ENCODE data around the gene PIBF1.
"Not testable (repeated sequence)": the region's sequence is repeated elsewhere in the genome, so short reads cannot be mapped to it uniquely, and the experiment has no call there.

Gene PIBF1

GRCh38 chr13:72781451-72782439, at the start of gene PIBF1, which contains the start of gene DIS3:
PIBF1 (plus strand) TSS chr13:72782133; CDS start chr13:72783470, 1,337 bp downstream.
DIS3 (minus strand) TSS chr13:72781900; CDS start chr13:72781832, 68 bp downstream.
- DNase-seq (ENCODE audit: low read depth), result peak; percentile 70

GRCh38 chr13:72737033-72737432, 44.9 kb upstream of the PIBF1 start:
- no peak for DNase-seq (ENCODE audit: low read depth)

- no peak for DNase-seq (ENCODE audit: low read depth)
Measured at GRCh38 chr13:72740015-72740414, 41.9 kb upstream of the PIBF1 start.

GRCh38 chr13:72745260-72745659, 36.7 kb upstream of the PIBF1 start:
- no peak for DNase-seq (ENCODE audit: low read depth)

- DNase-seq (ENCODE audit: low read depth), result no peak
Measured at GRCh38 chr13:72751220-72751619, 30.7 kb upstream of the PIBF1 start.

- DNase-seq (ENCODE audit: low read depth), result no peak
Measured at GRCh38 chr13:72754111-72754510, 27.8 kb upstream of the PIBF1 start.

- DNase-seq (ENCODE audit: low read depth), result no peak
Measured at GRCh38 chr13:72757792-72758535, 24.0 kb upstream of the PIBF1 start.

GRCh38 chr13:72760189-72760588, 21.7 kb upstream of the PIBF1 start:
- DNase-seq (ENCODE audit: low read depth), result no peak

- DNase-seq (ENCODE audit: low read depth), result no peak
Measured at GRCh38 chr13:72763411-72763810, 18.5 kb upstream of the PIBF1 start.

- no peak for DNase-seq (ENCODE audit: low read depth)
Measured at GRCh38 chr13:72774019-72774418, 7.9 kb upstream of the PIBF1 start.

- no peak for DNase-seq (ENCODE audit: low read depth)
Measured at GRCh38 chr13:72782717-72783116, 784 bp downstream of the PIBF1 start.

GRCh38 chr13:72784679-72785078, 2.7 kb downstream of the PIBF1 start:
- not testable (repeated sequence) for DNase-seq (ENCODE audit: low read depth)

- DNase-seq (ENCODE audit: low read depth), result no peak
Measured at GRCh38 chr13:72788831-72789230, 6.9 kb downstream of the PIBF1 start.

GRCh38 chr13:72792640-72793039, 10.7 kb downstream of the PIBF1 start:
- DNase-seq (ENCODE audit: low read depth), result no peak

GRCh38 chr13:72798817-72799216, 16.9 kb downstream of the PIBF1 start:
- DNase-seq (ENCODE audit: low read depth), result no peak

- DNase-seq (ENCODE audit: low read depth), result no peak
Measured at GRCh38 chr13:72804301-72804700, 22.4 kb downstream of the PIBF1 start.

- DNase-seq (ENCODE audit: low read depth), result no peak
Measured at GRCh38 chr13:72805676-72806346, 23.9 kb downstream of the PIBF1 start.

GRCh38 chr13:72806514-72806913, 24.6 kb downstream of the PIBF1 start:
- not testable (repeated sequence) for DNase-seq (ENCODE audit: low read depth)

- DNase-seq (ENCODE audit: low read depth), result no peak
Measured at GRCh38 chr13:72808917-72809500, 27.1 kb downstream of the PIBF1 start.

GRCh38 chr13:72820156-72820897, 38.4 kb downstream of the PIBF1 start:
- DNase-seq (ENCODE audit: low read depth), result peak; percentile 9

- DNase-seq (ENCODE audit: low read depth), result no peak
Measured at GRCh38 chr13:72820898-72821279, 39.0 kb downstream of the PIBF1 start.

Measured in HS-5 (cell line).